T follicular helper cell (primary cell): ENCODE results near the gene PRKN.

Experiments
- DNase-seq: peaks from one replicate; pipeline ENCODE4 v3.0.0-alpha.2; 2020; ENCODE audit warnings: low read depth

PRKN gene

GRCh38 chr6:161413355-161413771 is 1314.2 kb downstream of the PRKN start:
- no peak for DNase-seq

- no peak for DNase-seq
These were observed 1314.8 kb downstream of the PRKN start for GRCh38 chr6:161412795-161413194.

GRCh38 chr6:161411265-161411944 is 1316.2 kb downstream of the PRKN start:
- no peak for DNase-seq

- no peak for DNase-seq
These were observed 1316.8 kb downstream of the PRKN start for GRCh38 chr6:161410736-161411135.

GRCh38 chr6:161410076-161410475 is 1317.5 kb downstream of the PRKN start:
- no peak for DNase-seq

GRCh38 chr6:161409353-161409752 is 1318.2 kb downstream of the PRKN start:
- no peak for DNase-seq

GRCh38 chr6:161408041-161408440 is 1319.5 kb downstream of the PRKN start:
- no peak for DNase-seq

- no peak for DNase-seq
These were observed 1320.0 kb downstream of the PRKN start for GRCh38 chr6:161407581-161407980.

- no peak for DNase-seq
These were observed 1320.5 kb downstream of the PRKN start for GRCh38 chr6:161407115-161407514.

- DNase-seq = no peak
These were observed 1320.9 kb downstream of the PRKN start for GRCh38 chr6:161406646-161407045.

GRCh38 chr6:161405418-161405817 is 1322.1 kb downstream of the PRKN start:
- no peak for DNase-seq

- no peak for DNase-seq
These were observed 1323.8 kb downstream of the PRKN start for GRCh38 chr6:161403717-161404116.

GRCh38 chr6:161401587-161402309 is 1325.8 kb downstream of the PRKN start:
- no peak for DNase-seq

GRCh38 chr6:161400671-161401070 is 1326.9 kb downstream of the PRKN start:
- DNase-seq = no peak

- DNase-seq = no peak
These were observed 1331.0 kb downstream of the PRKN start for GRCh38 chr6:161396539-161396938.

GRCh38 chr6:161395716-161396231 is 1331.8 kb downstream of the PRKN start:
- DNase-seq = no peak

GRCh38 chr6:161394437-161394836 is 1333.1 kb downstream of the PRKN start:
- no peak for DNase-seq

- DNase-seq = peak; percentile 9
These were observed 1333.7 kb downstream of the PRKN start for GRCh38 chr6:161393839-161394364.

GRCh38 chr6:161393292-161393691 is 1334.3 kb downstream of the PRKN start:
- DNase-seq = no peak

- no peak for DNase-seq
These were observed 1337.8 kb downstream of the PRKN start for GRCh38 chr6:161389756-161390155.

- no peak for DNase-seq
These were observed 1343.6 kb downstream of the PRKN start for GRCh38 chr6:161383951-161384350.

- DNase-seq = no peak
These were observed 1347.6 kb downstream of the PRKN start for GRCh38 chr6:161379834-161380582.
